Natural killer cell (primary cell): ENCODE results near the gene SYNJ2. TPM values are rescaled to one million over a fixed set of nuclear protein-coding genes. Genes with fewer than 3 reads are reported as not detected.
"Not testable (repeated sequence)": the region's sequence is repeated elsewhere in the genome, so short reads cannot be mapped to it uniquely, and the experiment has no call there.

Experiments used
- ATAC-seq, 3 donors: fragments of 150-1000 bp in 2 of 3; fragments of 200-7000 bp in 1 of 3; cut with Tn5 transposase; 1 replicate in 1 of 3; 2 replicates in 2 of 3; pipeline ENCODE4 v1.10.0; 2021; ENCODE audit warnings: mild to moderate bottlenecking in 2 of 3, moderate library complexity in 2 of 3
- DNase-seq, 2 donors: peaks; one replicate each; pipeline versions ENCODE4 v3.0.0 to v3.0.0-alpha.2; 2013 to 2021; ENCODE audit warnings: mixed read lengths in 1 of 2
- H3K27ac ChIP-seq: one replicate; pipeline ENCODE4 v1.5.1; 2013; ENCODE audit warnings: mild to moderate bottlenecking, low read length
- H3K27me3 ChIP-seq: one replicate; pipeline ENCODE4 v1.6.1; 2013; ENCODE audit warnings: low read length; ENCODE audit not compliant: control insufficient read depth, insufficient read depth
- H3K36me3 ChIP-seq: one replicate; pipeline ENCODE4 v1.6.1; 2013; ENCODE audit warnings: low read length; ENCODE audit not compliant: control insufficient read depth, insufficient read depth
- H3K4me1 ChIP-seq: one replicate; pipeline ENCODE4 v1.6.1; 2013; ENCODE audit warnings: low read length; ENCODE audit not compliant: control insufficient read depth, insufficient read depth
- H3K4me3 ChIP-seq: one replicate; pipeline ENCODE4 v1.5.1; 2013; ENCODE audit warnings: low read length
- H3K9me3 ChIP-seq: one replicate; pipeline ENCODE4 v1.6.1; 2013; ENCODE audit warnings: low read length; ENCODE audit not compliant: control insufficient read depth, insufficient read depth
- H3K27ac Mint-ChIP-seq, 2 donors: one replicate each; pipeline ENCODE4 v1.8.0; 2022; ENCODE audit warnings: mild to moderate bottlenecking in 2 of 2, mixed read lengths in 2 of 2, moderate library complexity in 1 of 2
- H3K27me3 Mint-ChIP-seq, 2 donors: one replicate each; pipeline ENCODE4 v1.8.0; 2022; ENCODE audit warnings: low read depth in 2 of 2, mixed read lengths in 2 of 2
- H3K36me3 Mint-ChIP-seq: one replicate; pipeline ENCODE4 v1.8.0; 2022; ENCODE audit warnings: mixed read lengths
- H3K4me1 Mint-ChIP-seq, 2 donors: one replicate each; pipeline ENCODE4 v1.8.0; 2022; ENCODE audit warnings: mixed read lengths in 2 of 2
- H3K4me3 Mint-ChIP-seq: one replicate; pipeline ENCODE4 v1.8.0; 2022; ENCODE audit warnings: mild to moderate bottlenecking, moderate library complexity, mixed read lengths
- H3K9me3 Mint-ChIP-seq, 2 donors: one replicate each; pipeline ENCODE4 v1.8.0; 2022; ENCODE audit warnings: mixed read lengths in 2 of 2
- WGBS: methylation state at CpG from one replicate; pipeline ENCODE4 v1.1.7; 2013; ENCODE audit warnings: missing lambda C conversion rate; ENCODE audit not compliant: insufficient coverage; 5-methylcytosine and 5-hydroxymethylcytosine counted together
- intact Hi-C: fragments of 100-400 bp; cut with micrococcal nuclease; formaldehyde crosslinking; loops from one replicate; pipeline ENCODE4 v1.14.2; 2022
- total RNA-seq, 4 donors: library from RNA; stranded (reverse); fragments of 120-200 nt in 1 of 4; gene quantifications; one replicate each; pipeline versions ENCODE4 v1.2.3 to v1.2.4, GENCODE V29; 2013 to 2022
- TF ChIP-seq, protein P1 (sequence below): fragments of 200-600 bp; IDR thresholded peaks from one replicate; pipeline ENCODE4 v1.8.0; 2022; ENCODE audit warnings: antibody characterized with exemption

The SYNJ2 gene
- total RNA-seq, 3 donors from 2014 or later (not counting 1 experiment from before 2014, with no cell fraction given) = 24.4 to 47.0 (median 28.0) TPM

DNA sequence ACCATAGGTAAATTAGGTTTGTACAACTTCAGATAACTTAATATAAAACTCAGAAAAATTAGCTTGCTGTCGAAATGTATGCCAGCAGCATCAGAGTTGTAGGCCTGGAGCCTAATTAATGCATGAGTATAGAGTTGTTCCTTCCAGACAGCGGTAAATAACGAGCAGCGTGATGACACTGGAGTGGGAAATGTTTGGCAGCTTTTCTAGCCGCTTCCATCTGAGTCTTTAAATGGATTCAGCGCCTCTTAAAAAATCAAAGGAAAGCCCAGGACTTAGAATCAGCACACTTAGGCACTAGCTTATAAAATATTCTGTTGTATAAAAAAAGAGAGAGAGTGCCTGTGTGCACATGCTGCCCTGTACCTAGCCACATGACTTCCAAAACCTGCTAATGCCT lies 43.7 kb upstream of the SYNJ2 start:
- H3K9me3 ChIP-seq = no peaks in the 10 kb centered on the region
- H3K36me3 ChIP-seq = peaks cover 11% of the 10 kb centered on the region
- DNase-seq (no peak), ATAC-seq (no peak)
- 94% methylated on average over 6 of the region's 6 CpGs for WGBS
- H3K4me3 ChIP-seq = no peak overlapping the region
- H3K4me1 ChIP-seq = no peaks in the 10 kb centered on the region
- Mint-ChIP-seq H3K27ac (no peak overlapping the region), H3K9me3 (no peaks in the 10 kb centered on the region), H3K27me3 (no peaks in the 10 kb centered on the region), H3K4me3 (no peak overlapping the region), H3K4me1 (no peaks in the 10 kb centered on the region), H3K36me3 (peaks cover 11% of the 10 kb centered on the region)
- H3K27ac ChIP-seq = no peak overlapping the region
- no peaks in the 10 kb centered on the region for H3K27me3 ChIP-seq
- TF ChIP-seq, protein P1, sequence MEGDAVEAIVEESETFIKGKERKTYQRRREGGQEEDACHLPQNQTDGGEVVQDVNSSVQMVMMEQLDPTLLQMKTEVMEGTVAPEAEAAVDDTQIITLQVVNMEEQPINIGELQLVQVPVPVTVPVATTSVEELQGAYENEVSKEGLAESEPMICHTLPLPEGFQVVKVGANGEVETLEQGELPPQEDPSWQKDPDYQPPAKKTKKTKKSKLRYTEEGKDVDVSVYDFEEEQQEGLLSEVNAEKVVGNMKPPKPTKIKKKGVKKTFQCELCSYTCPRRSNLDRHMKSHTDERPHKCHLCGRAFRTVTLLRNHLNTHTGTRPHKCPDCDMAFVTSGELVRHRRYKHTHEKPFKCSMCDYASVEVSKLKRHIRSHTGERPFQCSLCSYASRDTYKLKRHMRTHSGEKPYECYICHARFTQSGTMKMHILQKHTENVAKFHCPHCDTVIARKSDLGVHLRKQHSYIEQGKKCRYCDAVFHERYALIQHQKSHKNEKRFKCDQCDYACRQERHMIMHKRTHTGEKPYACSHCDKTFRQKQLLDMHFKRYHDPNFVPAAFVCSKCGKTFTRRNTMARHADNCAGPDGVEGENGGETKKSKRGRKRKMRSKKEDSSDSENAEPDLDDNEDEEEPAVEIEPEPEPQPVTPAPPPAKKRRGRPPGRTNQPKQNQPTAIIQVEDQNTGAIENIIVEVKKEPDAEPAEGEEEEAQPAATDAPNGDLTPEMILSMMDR = no peak
- intact Hi-C loops = no loop called here

DNA sequence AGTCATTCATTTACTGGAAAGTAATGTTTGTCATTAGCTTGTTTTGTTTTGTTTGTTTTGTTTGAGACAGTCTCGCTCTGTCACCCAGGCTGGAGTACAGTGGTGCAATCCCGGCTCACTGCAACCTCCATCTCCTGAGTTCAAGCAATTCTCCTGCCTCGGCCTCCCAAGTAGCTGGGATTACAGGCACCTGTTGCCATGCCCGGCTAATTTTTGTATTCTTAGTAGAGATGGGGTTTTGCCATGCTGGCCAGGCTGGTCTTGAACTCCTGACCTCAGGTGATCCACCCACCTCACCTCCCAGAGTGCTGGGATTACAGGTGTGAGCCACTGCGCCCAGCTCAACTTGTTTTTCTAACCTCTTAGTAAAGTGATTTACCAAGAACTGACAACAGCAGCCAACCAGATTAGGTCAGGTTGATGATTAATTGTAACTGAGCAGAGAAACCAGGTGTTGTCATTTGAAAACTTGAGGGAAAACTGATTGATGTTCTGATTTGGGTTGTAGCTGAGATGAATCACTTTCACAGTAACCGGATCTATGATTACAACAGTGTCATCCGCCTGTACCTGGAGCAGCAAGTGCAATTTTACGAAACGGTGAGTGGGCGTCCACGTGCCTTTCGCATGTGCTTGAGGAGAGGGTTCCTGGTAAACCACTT lies 41.2 kb upstream of the SYNJ2 start:
- ATAC-seq, H3K4me1 Mint-ChIP-seq, H3K27me3 Mint-ChIP-seq, H3K4me1 ChIP-seq, H3K27me3 ChIP-seq, H3K36me3 ChIP-seq, H3K4me3 ChIP-seq, H3K9me3 Mint-ChIP-seq, H3K4me3 Mint-ChIP-seq, H3K27ac ChIP-seq, DNase-seq, H3K9me3 ChIP-seq, intact Hi-C loops, H3K27ac Mint-ChIP-seq: not testable (repeated sequence)
- WGBS = 91% methylated on average over 10 of the region's 12 CpGs
- H3K36me3 Mint-ChIP-seq = peaks cover 11% of the 10 kb centered on the region

DNA sequence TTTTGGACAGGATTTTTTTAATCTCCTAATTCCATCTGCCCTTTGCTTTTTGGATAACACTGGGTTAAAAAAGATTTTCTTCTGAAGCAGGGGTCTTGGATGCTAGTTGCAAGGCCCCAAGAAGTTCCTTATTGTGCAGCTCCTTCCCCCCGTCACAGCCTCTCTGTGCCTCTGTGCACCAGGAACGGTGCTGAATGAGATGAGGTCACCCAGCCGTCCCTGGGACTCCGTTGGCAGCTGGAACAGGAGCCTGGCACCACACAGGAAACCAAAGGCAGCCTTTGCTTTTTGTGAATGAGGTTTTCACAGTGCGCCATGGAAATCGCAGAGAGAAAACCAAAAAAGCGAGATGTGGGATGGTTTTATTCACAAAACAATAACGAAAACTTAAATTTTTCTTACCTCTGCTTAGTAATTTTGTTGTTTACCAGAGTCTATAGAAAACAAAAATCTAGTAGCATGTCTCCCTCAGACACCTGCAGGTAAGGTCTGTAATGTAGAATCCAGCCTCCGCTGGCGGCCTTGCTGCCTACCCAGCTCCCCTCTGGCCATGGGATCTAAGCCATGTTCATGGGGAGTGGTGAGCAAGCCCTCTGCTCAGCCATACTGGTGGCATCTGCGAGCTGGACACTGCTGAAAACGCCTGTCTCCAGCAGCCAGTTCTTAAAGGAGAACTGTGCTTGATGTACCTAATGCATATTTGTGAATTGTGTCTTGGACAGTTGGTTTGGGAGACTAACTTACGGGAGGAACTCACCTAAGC lies 40.4 kb upstream of the SYNJ2 start:
- no peaks in the 10 kb centered on the region for H3K9me3 ChIP-seq
- no peak overlapping the region for H3K4me3 ChIP-seq
- no peaks in the 10 kb centered on the region for H3K27me3 ChIP-seq
- no peaks in the 10 kb centered on the region for H3K4me1 ChIP-seq
- Mint-ChIP-seq H3K4me3 (no peak overlapping the region), H3K9me3 (no peaks in the 10 kb centered on the region), H3K27ac (no peak overlapping the region), H3K27me3 (no peaks in the 10 kb centered on the region), H3K36me3 (peaks cover 11% of the 10 kb centered on the region), H3K4me1 (no peaks in the 10 kb centered on the region)
- H3K36me3 ChIP-seq = peaks cover 6% of the 10 kb centered on the region
- no peak overlapping the region for H3K27ac ChIP-seq
- DNase-seq (no peak), ATAC-seq (no peak)
- TF ChIP-seq, protein P1 = no peak
- intact Hi-C loops = no loop called here
- WGBS = 87% methylated on average over 13 of the region's 13 CpGs

DNA sequence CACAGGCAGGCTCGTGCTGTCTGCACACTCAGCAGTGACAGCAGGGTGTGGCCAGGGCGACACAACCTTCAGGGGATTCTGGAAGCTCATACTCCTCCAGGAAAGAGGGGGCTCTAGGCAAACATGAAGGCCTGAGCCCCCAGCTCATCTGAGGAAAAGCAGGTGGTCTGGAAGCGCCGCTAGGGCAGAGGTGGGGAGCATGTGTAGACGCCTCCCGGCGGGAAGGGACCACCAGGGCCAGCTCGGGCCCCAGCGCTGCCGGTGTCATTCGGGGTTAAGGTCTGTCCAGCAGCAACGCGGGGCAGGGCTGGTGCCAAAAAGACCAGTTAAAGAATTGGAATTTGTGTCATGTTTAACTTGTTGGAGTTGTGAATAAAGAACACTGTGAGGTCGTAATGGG lies 39.3 kb upstream of the SYNJ2 start:
- H3K27ac ChIP-seq = no peak overlapping the region
- peaks cover 5% of the 10 kb centered on the region for H3K36me3 ChIP-seq
- Mint-ChIP-seq H3K27me3 (no peaks in the 10 kb centered on the region), H3K4me1 (no peaks in the 10 kb centered on the region), H3K36me3 (peaks cover 11% of the 10 kb centered on the region), H3K4me3 (no peak overlapping the region), H3K9me3 (no peaks in the 10 kb centered on the region), H3K27ac (no peak overlapping the region)
- no peaks in the 10 kb centered on the region for H3K9me3 ChIP-seq
- H3K4me3 ChIP-seq = no peak overlapping the region
- intact Hi-C loops = no loop called here
- ATAC-seq = no peak
- no peak for DNase-seq
- H3K27me3 ChIP-seq = no peaks in the 10 kb centered on the region
- TF ChIP-seq, protein P1 = no peak
- 94% methylated on average over 14 of the region's 14 CpGs for WGBS
- no peaks in the 10 kb centered on the region for H3K4me1 ChIP-seq
